Hippocampal formation (tissue), 2 donors: ENCODE measurements around the gene LTBP2.
"Not testable (repeated sequence)": the region's sequence is repeated elsewhere in the genome, so short reads cannot be mapped to it uniquely, and the experiment has no call there.

Experiments
- DNase-seq, 2 donors: peaks; one replicate each; lab custom pipeline; 2025; lab: John Stamatoyannopoulos, UW

The LTBP2 gene

GRCh38 chr14:74482571-74482970 lies 129.5 kb downstream of the LTBP2 start:
- no peak for DNase-seq

- no peak for DNase-seq
Measured at GRCh38 chr14:74480046-74480445, 132.0 kb downstream of the LTBP2 start.

- DNase-seq, result peak in 1 of 2 donors; percentile 23
Measured at GRCh38 chr14:74478996-74479635, 132.9 kb downstream of the LTBP2 start.

- DNase-seq, result no peak
Measured at GRCh38 chr14:74476607-74477006, 135.4 kb downstream of the LTBP2 start.

- no peak for DNase-seq
Measured at GRCh38 chr14:74476107-74476506, 135.9 kb downstream of the LTBP2 start.

GRCh38 chr14:74475678-74476077 lies 136.4 kb downstream of the LTBP2 start:
- DNase-seq, result no peak

GRCh38 chr14:74474376-74474775 lies 137.7 kb downstream of the LTBP2 start:
- DNase-seq, result no peak

GRCh38 chr14:74472601-74473000 lies 139.4 kb downstream of the LTBP2 start:
- DNase-seq, result no peak

- no peak for DNase-seq
Measured at GRCh38 chr14:74469548-74470518, 142.2 kb downstream of the LTBP2 start.

- DNase-seq, result no peak
Measured at GRCh38 chr14:74468513-74468912, 143.5 kb downstream of the LTBP2 start.

- DNase-seq, result no peak
Measured at GRCh38 chr14:74465335-74465734, 146.7 kb downstream of the LTBP2 start.

GRCh38 chr14:74464785-74465184 lies 147.3 kb downstream of the LTBP2 start:
- DNase-seq, result no peak

- no peak for DNase-seq
Measured at GRCh38 chr14:74463697-74464096, 148.3 kb downstream of the LTBP2 start.

- no peak for DNase-seq
Measured at GRCh38 chr14:74462993-74463392, 149.0 kb downstream of the LTBP2 start.

- no peak for DNase-seq
Measured at GRCh38 chr14:74459976-74460375, 152.1 kb downstream of the LTBP2 start.

- no peak for DNase-seq
Measured at GRCh38 chr14:74459289-74459946, 152.6 kb downstream of the LTBP2 start.

GRCh38 chr14:74457565-74457895 lies 154.5 kb downstream of the LTBP2 start:
- DNase-seq, result no peak

- no peak for DNase-seq
Measured at GRCh38 chr14:74456684-74457564, 155.1 kb downstream of the LTBP2 start.

- not testable (repeated sequence) for DNase-seq
Measured at GRCh38 chr14:74454397-74454796, 157.6 kb downstream of the LTBP2 start.
